ENCODE results near the gene ZNF8. TPM values are rescaled to one million over a fixed set of nuclear protein-coding genes. Genes with fewer than 3 reads are reported as not detected.

The ZNF8 gene
- total and polyA plus RNA-seq, 10 of the 15 experiments (the other 5 are each of a cell fraction or from before 2014, with no cell fraction given), result 0.46 to 5.4 (median 2.6) TPM

DNA sequence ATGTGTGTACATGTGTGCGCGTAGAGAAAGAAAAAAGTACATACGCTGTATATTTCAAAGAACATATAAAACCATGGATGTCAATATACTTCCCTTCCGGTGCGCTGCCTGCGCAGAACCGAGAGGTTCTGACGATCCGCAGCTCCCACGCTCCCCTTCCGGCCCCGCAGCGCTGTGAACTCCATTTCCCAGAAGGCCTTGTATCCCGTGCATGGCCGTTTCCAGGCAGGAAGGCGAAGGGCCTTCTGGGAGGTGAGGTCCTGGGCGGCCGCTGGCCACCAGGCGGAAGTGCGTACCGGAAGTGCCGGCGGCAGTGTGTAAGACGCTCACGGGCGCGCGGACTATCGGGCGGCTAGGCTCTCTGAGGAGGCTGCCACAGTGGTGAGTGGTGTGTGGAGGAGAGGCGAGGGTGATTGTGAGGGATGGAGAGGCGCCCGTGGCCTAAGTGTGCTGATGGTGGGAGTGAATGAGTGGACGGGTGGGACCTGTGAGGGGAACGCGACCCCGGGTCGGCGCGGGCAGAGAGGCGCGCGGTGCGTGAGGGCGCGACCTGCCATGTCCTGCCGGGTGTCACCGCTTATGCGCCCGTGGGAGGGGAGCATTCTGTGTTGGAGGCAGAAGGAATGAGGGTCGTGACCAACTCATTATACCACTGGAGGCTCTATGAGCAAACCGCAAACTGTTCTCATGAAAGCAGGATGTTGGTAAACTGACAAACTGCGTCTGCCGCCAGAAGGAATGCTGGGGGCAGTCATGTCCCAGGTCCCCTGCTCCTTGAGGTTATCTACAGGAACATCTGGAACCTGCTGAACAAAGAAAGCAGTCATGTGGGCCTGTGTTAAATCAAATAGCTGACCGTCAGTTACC lies 26.5 kb downstream of the ZNF8 start, which contains the start of gene ERVK3-1 (continued):
- peak; percentile 14; the same call in 1 of the 2 replicates for TF ChIP-seq ZBTB11 (CRISPR knock-in tag; IDR thresholded peaks at IDR 0.05)
- TF ChIP-seq SPI1 (IDR thresholded peaks at IDR 0.05; ENCODE audit: borderline replicate concordance, insufficient read depth, low read depth, low read length), result peak; percentile 74; the same call in 1 of the 2 replicates
- peak; percentile 98 for TF ChIP-seq HDGF (IDR thresholded peaks at IDR 0.05)
- peak; percentile 93 for TF ChIP-seq TARDBP (IDR thresholded peaks at IDR 0.05; ENCODE audit: borderline replicate concordance)
- TF ChIP-seq ZZZ3 (IDR thresholded peaks at IDR 0.05; ENCODE audit: control insufficient read depth, insufficient read length, low read depth), result no peak
- TF ChIP-seq, protein P1, sequence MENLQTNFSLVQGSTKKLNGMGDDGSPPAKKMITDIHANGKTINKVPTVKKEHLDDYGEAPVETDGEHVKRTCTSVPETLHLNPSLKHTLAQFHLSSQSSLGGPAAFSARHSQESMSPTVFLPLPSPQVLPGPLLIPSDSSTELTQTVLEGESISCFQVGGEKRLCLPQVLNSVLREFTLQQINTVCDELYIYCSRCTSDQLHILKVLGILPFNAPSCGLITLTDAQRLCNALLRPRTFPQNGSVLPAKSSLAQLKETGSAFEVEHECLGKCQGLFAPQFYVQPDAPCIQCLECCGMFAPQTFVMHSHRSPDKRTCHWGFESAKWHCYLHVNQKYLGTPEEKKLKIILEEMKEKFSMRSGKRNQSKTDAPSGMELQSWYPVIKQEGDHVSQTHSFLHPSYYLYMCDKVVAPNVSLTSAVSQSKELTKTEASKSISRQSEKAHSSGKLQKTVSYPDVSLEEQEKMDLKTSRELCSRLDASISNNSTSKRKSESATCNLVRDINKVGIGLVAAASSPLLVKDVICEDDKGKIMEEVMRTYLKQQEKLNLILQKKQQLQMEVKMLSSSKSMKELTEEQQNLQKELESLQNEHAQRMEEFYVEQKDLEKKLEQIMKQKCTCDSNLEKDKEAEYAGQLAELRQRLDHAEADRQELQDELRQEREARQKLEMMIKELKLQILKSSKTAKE (IDR thresholded peaks at IDR 0.05; ENCODE audit: low read depth, poor library complexity, severe bottlenecking), result no peak
- no peak for TF ChIP-seq CBX3 (IDR thresholded peaks at IDR 0.05; ENCODE audit: borderline replicate concordance, low read depth)
- peak; percentile 98 for TF ChIP-seq IKZF1 (conservative IDR thresholded peaks at IDR 0.05)
- no peak for TF ChIP-seq ZNF622 (IDR thresholded peaks at IDR 0.05)
- TF ChIP-seq, protein P2, sequence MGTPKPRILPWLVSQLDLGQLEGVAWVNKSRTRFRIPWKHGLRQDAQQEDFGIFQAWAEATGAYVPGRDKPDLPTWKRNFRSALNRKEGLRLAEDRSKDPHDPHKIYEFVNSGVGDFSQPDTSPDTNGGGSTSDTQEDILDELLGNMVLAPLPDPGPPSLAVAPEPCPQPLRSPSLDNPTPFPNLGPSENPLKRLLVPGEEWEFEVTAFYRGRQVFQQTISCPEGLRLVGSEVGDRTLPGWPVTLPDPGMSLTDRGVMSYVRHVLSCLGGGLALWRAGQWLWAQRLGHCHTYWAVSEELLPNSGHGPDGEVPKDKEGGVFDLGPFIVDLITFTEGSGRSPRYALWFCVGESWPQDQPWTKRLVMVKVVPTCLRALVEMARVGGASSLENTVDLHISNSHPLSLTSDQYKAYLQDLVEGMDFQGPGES (IDR thresholded peaks at IDR 0.05), result no peak
- TF ChIP-seq HDAC2 (IDR thresholded peaks at IDR 0.05), result no peak
- TF ChIP-seq RELB (IDR thresholded peaks at IDR 0.05; ENCODE audit: low read depth), result peak; percentile 68
- TF ChIP-seq LARP7 (IDR thresholded peaks at IDR 0.05), result peak; percentile 75; the same call in 1 of the 2 replicates
- TF ChIP-seq USF1 (IDR thresholded peaks at IDR 0.05; ENCODE audit: borderline replicate concordance, extremely low read length, insufficient read depth, low read depth, low read length), result no peak
- TF ChIP-seq, protein P3, sequence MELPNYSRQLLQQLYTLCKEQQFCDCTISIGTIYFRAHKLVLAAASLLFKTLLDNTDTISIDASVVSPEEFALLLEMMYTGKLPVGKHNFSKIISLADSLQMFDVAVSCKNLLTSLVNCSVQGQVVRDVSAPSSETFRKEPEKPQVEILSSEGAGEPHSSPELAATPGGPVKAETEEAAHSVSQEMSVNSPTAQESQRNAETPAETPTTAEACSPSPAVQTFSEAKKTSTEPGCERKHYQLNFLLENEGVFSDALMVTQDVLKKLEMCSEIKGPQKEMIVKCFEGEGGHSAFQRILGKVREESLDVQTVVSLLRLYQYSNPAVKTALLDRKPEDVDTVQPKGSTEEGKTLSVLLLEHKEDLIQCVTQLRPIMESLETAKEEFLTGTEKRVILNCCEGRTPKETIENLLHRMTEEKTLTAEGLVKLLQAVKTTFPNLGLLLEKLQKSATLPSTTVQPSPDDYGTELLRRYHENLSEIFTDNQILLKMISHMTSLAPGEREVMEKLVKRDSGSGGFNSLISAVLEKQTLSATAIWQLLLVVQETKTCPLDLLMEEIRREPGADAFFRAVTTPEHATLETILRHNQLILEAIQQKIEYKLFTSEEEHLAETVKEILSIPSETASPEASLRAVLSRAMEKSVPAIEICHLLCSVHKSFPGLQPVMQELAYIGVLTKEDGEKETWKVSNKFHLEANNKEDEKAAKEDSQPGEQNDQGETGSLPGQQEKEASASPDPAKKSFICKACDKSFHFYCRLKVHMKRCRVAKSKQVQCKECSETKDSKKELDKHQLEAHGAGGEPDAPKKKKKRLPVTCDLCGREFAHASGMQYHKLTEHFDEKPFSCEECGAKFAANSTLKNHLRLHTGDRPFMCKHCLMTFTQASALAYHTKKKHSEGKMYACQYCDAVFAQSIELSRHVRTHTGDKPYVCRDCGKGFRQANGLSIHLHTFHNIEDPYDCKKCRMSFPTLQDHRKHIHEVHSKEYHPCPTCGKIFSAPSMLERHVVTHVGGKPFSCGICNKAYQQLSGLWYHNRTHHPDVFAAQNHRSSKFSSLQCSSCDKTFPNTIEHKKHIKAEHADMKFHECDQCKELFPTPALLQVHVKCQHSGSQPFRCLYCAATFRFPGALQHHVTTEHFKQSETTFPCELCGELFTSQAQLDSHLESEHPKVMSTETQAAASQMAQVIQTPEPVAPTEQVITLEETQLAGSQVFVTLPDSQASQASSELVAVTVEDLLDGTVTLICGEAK (IDR thresholded peaks at IDR 0.05; ENCODE audit: borderline replicate concordance), result peak; percentile 95

Measured in GM12878 (cell line).